Dendritic cell treated with granulocyte-macrophage colony-stimulating factor and Interleukin-4, amounts not matched to agents 40 ng/mL and 50 ng/mL, for 4 days (primary cell): ENCODE results near the gene SLC2A3.
"Not testable (repeated sequence)": the region's sequence is repeated elsewhere in the genome, so short reads cannot be mapped to it uniquely, and the experiment has no call there.

Source experiments
- H3K27ac Mint-ChIP-seq: one replicate; pipeline ENCODE4 v1.8.0; 2022; ENCODE audit warnings: mild to moderate bottlenecking, mixed read lengths
- H3K27me3 Mint-ChIP-seq: one replicate; pipeline ENCODE4 v1.8.0; 2022; ENCODE audit warnings: mild to moderate bottlenecking, mixed read lengths
- H3K36me3 Mint-ChIP-seq: one replicate; pipeline ENCODE4 v1.8.0; 2022; ENCODE audit warnings: low read depth, mixed read lengths
- H3K4me1 Mint-ChIP-seq: one replicate; pipeline ENCODE4 v1.8.0; 2022; ENCODE audit warnings: low read depth, mixed read lengths
- H3K4me3 Mint-ChIP-seq: one replicate; pipeline ENCODE4 v1.8.0; 2022; ENCODE audit warnings: mild to moderate bottlenecking, moderate library complexity, mixed read lengths
- H3K9me3 Mint-ChIP-seq: one replicate; pipeline ENCODE4 v1.8.0; 2022; ENCODE audit warnings: mixed read lengths
- intact Hi-C: fragments of 100-400 bp; cut with micrococcal nuclease; formaldehyde crosslinking; loops from one replicate; pipeline ENCODE4 v1.15.0; 2022

Gene SLC2A3

GRCh38 chr12:7915661-7916403 is 20.2 kb downstream of the SLC2A3 start:
- H3K4me1 Mint-ChIP-seq = peaks cover 16% of the 10 kb centered on the region
- no peak overlapping the region for H3K27ac Mint-ChIP-seq
- peaks cover 32% of the 10 kb centered on the region for H3K36me3 Mint-ChIP-seq
- H3K4me3 Mint-ChIP-seq = no peak overlapping the region
- intact Hi-C loops = no loop called here
- no peaks in the 10 kb centered on the region for H3K9me3 Mint-ChIP-seq
- no peaks in the 10 kb centered on the region for H3K27me3 Mint-ChIP-seq

DNA sequence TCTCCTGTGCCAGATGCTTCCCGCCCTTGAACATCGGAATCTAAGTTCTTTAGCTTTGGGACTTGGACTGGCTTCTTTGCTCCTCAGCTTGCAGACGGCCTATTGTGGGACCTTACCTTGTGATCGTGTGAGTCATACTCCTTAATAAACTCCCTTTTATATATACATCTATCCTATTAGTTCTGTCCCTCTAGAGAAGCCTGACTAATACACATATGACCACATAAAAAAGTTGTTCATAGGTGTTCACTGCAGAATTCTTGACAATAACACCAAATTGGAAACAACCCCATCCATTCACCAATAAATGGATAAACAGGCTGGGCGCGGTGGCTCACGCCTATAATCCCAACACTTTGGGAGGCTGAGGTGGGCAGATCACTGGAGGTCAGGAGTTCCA is 25.9 kb downstream of the SLC2A3 start:
- intact Hi-C loops, H3K4me1 Mint-ChIP-seq, H3K27ac Mint-ChIP-seq, H3K4me3 Mint-ChIP-seq, H3K9me3 Mint-ChIP-seq, H3K27me3 Mint-ChIP-seq, H3K36me3 Mint-ChIP-seq: not testable (repeated sequence)

DNA sequence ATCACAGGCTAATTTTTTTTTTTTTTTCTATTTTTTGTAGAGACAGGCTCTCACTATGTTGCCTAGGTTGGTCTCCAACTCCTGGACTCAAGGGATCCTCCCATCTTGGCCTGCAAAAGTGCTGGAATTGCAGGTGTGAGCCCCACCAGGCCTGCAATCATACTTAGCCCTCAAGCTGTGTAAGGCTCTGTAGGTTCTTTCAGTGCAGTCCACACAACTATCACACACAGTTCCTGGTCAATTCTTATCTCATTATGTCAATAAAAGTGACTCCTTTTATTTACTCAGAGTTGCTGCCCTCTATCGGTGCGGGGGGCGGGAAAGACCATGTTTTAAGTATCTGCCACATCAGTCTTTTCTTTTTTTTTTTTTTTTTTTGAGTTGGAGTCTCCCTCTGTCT is 29.0 kb downstream of the SLC2A3 start:
- H3K27ac Mint-ChIP-seq = no peak overlapping the region
- peaks cover 8% of the 10 kb centered on the region for H3K4me1 Mint-ChIP-seq

DNA sequence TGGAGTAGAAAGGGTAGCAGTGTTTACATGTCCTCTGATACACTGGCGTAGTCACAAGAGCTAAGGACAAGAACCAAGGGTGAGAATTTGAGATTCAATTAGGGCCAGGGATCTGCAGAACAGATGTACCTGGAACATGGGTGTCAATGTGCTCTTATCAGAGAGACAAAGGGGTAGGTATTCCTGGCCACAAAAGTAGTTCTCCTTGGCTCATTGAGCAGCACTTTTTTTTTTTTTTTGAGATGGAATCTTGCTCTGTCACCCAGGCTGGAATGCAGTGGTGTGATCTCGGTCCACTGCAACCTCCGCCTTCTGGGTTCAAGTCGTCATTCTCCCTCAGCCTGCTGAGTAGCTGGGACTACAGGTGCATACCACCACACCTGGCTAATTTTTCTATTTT is 29.7 kb downstream of the SLC2A3 start:
- intact Hi-C loops = loop anchor here (10.0 kb wide), 1 partner anchor 52 kb away; no protein-coding TSS in a partner anchor
- not testable (repeated sequence) for H3K4me3 Mint-ChIP-seq, H3K27me3 Mint-ChIP-seq, H3K9me3 Mint-ChIP-seq, H3K4me1 Mint-ChIP-seq, H3K27ac Mint-ChIP-seq, H3K36me3 Mint-ChIP-seq

More for the DNA sequence above, 29.0 kb downstream of the SLC2A3 start:
- Mint-ChIP-seq H3K27me3 (no peaks in the 10 kb centered on the region), H3K36me3 (no peaks in the 10 kb centered on the region), H3K4me3 (no peak overlapping the region), H3K9me3 (no peaks in the 10 kb centered on the region)
- intact Hi-C loops = loop anchor here (10.0 kb wide), 1 partner anchor 52 kb away; no protein-coding TSS in a partner anchor

GRCh38 chr12:7905600-7906125 is 30.3 kb downstream of the SLC2A3 start:
- intact Hi-C loops = loop anchor here (10.0 kb wide), 1 partner anchor 51 kb away; no protein-coding TSS in a partner anchor
- not testable (repeated sequence) for H3K9me3 Mint-ChIP-seq, H3K27me3 Mint-ChIP-seq, H3K4me3 Mint-ChIP-seq, H3K27ac Mint-ChIP-seq, H3K36me3 Mint-ChIP-seq, H3K4me1 Mint-ChIP-seq

- Mint-ChIP-seq H3K27me3 (no peaks in the 10 kb centered on the region), H3K4me1 (peaks cover 8% of the 10 kb centered on the region), H3K36me3 (no peaks in the 10 kb centered on the region), H3K27ac (no peak overlapping the region), H3K9me3 (no peaks in the 10 kb centered on the region), H3K4me3 (no peak overlapping the region)
- intact Hi-C loops = loop anchor here (10.0 kb wide), 1 partner anchor 50 kb away; no protein-coding TSS in a partner anchor
Observed at GRCh38 chr12:7905071-7905470, 30.9 kb downstream of the SLC2A3 start.

DNA sequence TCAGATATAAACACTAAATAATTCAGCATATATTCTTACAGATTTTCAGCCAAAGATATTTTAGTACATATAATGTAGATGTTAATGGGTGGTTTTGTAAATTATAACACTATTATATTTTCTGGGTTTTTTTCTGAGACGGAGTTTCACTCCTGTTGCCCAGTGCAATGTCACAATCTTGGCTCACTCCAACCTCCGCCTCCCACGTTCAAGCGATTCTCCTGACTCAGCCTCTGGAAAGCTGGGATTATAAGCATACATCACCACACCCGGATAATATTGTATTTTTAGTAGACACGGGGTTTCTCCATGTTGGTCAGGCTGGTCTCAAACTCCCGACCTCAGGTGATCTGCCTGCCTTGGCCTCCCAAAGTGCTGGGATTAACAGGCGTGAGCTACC is 33.6 kb downstream of the SLC2A3 start:
- H3K36me3 Mint-ChIP-seq, H3K27me3 Mint-ChIP-seq, H3K9me3 Mint-ChIP-seq, H3K27ac Mint-ChIP-seq, H3K4me1 Mint-ChIP-seq, H3K4me3 Mint-ChIP-seq: not testable (repeated sequence)
- intact Hi-C loops = loop anchor here (10.0 kb wide), 1 partner anchor 48 kb away; no protein-coding TSS in a partner anchor

DNA sequence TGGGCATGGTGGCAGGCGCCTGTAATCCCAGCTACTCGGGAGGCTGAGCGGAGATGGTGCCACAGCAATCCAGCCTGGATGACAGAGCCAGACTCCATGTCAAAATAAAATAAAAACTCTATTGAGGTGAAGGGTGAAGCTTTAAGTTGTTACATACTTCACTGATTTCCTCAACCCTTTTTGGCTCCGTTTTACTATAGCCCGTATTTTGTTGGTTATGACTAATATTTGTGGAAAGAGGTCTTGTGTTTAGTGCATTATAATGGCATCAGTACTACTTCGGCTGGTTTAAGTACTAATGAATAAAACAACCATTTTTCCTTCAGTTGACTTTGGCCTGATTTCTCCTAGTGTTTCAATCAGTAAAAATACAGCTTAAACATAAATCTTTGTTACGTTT is 36.2 kb downstream of the SLC2A3 start:
- H3K9me3 Mint-ChIP-seq = no peaks in the 10 kb centered on the region
- H3K27me3 Mint-ChIP-seq = no peaks in the 10 kb centered on the region
- H3K4me1 Mint-ChIP-seq = no peaks in the 10 kb centered on the region
- no peaks in the 10 kb centered on the region for H3K36me3 Mint-ChIP-seq
- intact Hi-C loops = loop anchor here (10.0 kb wide), 1 partner anchor 45 kb away; no protein-coding TSS in a partner anchor
- H3K27ac Mint-ChIP-seq = no peak overlapping the region
- H3K4me3 Mint-ChIP-seq = no peak overlapping the region

GRCh38 chr12:7896726-7897125 is 39.3 kb downstream of the SLC2A3 start:
- H3K4me1 Mint-ChIP-seq = peaks cover 11% of the 10 kb centered on the region
- H3K36me3 Mint-ChIP-seq, H3K9me3 Mint-ChIP-seq, intact Hi-C loops, H3K4me3 Mint-ChIP-seq, H3K27ac Mint-ChIP-seq, H3K27me3 Mint-ChIP-seq: not testable (repeated sequence)

GRCh38 chr12:7892186-7892980 is 43.6 kb downstream of the SLC2A3 start:
- Mint-ChIP-seq H3K36me3 (no peaks in the 10 kb centered on the region), H3K27ac (no peak overlapping the region), H3K4me1 (peaks cover 23% of the 10 kb centered on the region), H3K4me3 (no peak overlapping the region), H3K27me3 (no peaks in the 10 kb centered on the region), H3K9me3 (no peaks in the 10 kb centered on the region)
- intact Hi-C loops = no loop called here

GRCh38 chr12:7884689-7885088 is 51.3 kb downstream of the SLC2A3 start:
- Mint-ChIP-seq H3K9me3 (no peaks in the 10 kb centered on the region), H3K27ac (no peak overlapping the region), H3K27me3 (peaks cover 2% of the 10 kb centered on the region), H3K36me3 (no peaks in the 10 kb centered on the region), H3K4me1 (peaks cover 9% of the 10 kb centered on the region), H3K4me3 (no peak overlapping the region)
- intact Hi-C loops = no loop called here

- H3K4me3 Mint-ChIP-seq, H3K27ac Mint-ChIP-seq, intact Hi-C loops, H3K36me3 Mint-ChIP-seq, H3K4me1 Mint-ChIP-seq, H3K9me3 Mint-ChIP-seq, H3K27me3 Mint-ChIP-seq: not testable (repeated sequence)
Observed at GRCh38 chr12:7881736-7882120, 54.3 kb downstream of the SLC2A3 start.

DNA sequence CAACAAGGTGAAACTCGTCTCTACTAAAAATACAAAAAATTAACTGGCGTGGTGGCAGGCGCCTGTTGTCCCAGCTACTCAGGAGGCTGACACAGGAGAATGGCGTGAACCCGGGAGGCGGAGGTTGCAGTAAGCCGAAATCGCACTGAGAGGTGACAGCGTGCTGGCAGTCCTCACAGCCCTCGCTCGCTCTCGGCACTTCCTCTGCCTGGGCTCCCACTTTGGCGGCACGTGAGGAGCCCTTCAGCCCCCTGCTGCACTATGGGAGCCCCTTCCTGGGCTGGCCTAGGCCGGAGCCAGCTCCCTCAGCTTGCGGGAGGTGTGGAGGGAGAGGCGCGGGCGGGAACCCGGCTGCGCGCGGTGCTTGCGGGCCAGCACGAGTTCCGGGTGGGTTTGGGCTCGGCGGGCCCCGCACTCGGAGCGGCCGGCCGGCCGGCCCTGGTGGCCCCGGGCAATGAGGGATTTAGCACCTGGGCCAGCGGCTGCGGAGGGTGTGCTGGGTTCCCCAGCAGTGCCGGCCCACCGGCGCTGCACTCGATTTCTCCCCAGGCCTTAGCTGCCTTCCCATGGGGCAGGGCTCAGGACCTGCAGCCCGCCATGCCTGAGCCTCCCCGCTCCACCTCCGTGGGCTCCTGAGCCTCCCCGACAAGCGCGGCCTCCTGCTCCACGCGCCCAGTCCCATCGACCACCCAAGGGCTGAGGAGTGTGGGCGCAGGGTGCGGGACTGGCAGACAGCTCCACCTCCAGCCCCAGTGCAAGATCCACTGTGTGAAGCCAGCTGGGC is 54.8 kb downstream of the SLC2A3 start:
- H3K9me3 Mint-ChIP-seq, intact Hi-C loops, H3K27ac Mint-ChIP-seq, H3K36me3 Mint-ChIP-seq, H3K27me3 Mint-ChIP-seq, H3K4me1 Mint-ChIP-seq, H3K4me3 Mint-ChIP-seq: not testable (repeated sequence)

- intact Hi-C loops = no loop called here
- Mint-ChIP-seq H3K36me3 (no peaks in the 10 kb centered on the region), H3K4me1 (peaks cover under 1% of the 10 kb centered on the region), H3K27ac (no peak overlapping the region), H3K27me3 (peaks cover 3% of the 10 kb centered on the region), H3K4me3 (no peak overlapping the region), H3K9me3 (no peaks in the 10 kb centered on the region)
Observed at GRCh38 chr12:7879246-7879645, 56.7 kb downstream of the SLC2A3 start.
